Right lobe of liver (tissue), 4 donors: ENCODE measurements around the gene MOB3B.

Source experiments
- POLR2A ChIP-seq: fragments of 450-650 bp; IDR thresholded peaks from one replicate; pipeline ENCODE4 v1.6.1; 2017; ENCODE audit warnings: antibody characterized with exemption, mild to moderate bottlenecking
- TF ChIP-seq, protein P1 (sequence below), 4 donors: fragments of 200-600 bp in 3 of 4; fragments of 450-650 bp in 1 of 4; IDR thresholded peaks; one replicate each; pipeline versions ENCODE4 v1.5.1 to v1.8.0; 2016 to 2022; ENCODE audit warnings: antibody characterized with exemption in 4 of 4, mild to moderate bottlenecking in 2 of 4
- donor health status: DM: no; HTN: no; CAD: no.
- donor health status: DM: no; HTN: no; CAD: no.
- donor health status: DM: no; HTN: yes; CAD: no.

DNA sequence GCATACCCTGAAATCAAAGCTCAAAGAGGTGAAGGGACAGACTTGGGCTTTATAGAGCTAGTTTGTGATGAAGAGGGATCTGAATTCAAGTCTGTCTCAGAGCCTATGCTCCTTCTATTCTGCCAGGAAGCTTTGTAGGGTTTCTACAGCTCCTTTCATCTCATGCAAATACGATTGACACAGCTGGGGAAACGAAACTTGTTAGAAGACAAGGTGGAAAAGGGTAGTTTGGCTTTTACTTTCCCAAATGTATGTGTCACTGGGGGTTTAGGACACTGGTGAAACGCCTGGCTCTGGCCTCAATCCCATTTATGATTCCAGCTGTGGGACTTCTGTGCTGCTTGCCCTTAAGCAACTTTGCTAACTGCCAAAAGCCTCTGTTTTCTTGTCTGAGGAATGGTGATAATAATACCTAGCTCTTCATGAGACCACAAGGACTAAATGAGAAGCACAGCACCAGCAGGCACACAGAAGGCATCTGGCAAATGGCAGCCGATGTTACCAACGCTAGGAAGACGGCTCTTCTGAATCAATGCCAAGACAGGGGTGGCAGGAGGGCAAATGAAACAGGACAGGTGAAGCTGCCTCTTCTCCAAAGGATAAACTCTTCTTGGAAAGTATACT lies 162.3 kb downstream of the MOB3B start:
- TF ChIP-seq, protein P1, sequence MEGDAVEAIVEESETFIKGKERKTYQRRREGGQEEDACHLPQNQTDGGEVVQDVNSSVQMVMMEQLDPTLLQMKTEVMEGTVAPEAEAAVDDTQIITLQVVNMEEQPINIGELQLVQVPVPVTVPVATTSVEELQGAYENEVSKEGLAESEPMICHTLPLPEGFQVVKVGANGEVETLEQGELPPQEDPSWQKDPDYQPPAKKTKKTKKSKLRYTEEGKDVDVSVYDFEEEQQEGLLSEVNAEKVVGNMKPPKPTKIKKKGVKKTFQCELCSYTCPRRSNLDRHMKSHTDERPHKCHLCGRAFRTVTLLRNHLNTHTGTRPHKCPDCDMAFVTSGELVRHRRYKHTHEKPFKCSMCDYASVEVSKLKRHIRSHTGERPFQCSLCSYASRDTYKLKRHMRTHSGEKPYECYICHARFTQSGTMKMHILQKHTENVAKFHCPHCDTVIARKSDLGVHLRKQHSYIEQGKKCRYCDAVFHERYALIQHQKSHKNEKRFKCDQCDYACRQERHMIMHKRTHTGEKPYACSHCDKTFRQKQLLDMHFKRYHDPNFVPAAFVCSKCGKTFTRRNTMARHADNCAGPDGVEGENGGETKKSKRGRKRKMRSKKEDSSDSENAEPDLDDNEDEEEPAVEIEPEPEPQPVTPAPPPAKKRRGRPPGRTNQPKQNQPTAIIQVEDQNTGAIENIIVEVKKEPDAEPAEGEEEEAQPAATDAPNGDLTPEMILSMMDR (IDR thresholded peaks at IDR 0.05): no peak
- no peak for TF ChIP-seq POLR2A
